HepG2 (cell line): ENCODE results near the gene ATG2A. TPM values are rescaled to one million over a fixed set of nuclear protein-coding genes. Genes with fewer than 3 reads are reported as not detected.

Experiments used
- ATAC-seq: fragments of 200-7000 bp; cut with Tn5 transposase; 3 replicates; pipeline ENCODE4 v1.9.1; 2020; ENCODE audit warnings: mild to moderate bottlenecking, moderate library complexity
- BruUV-seq: library from RNA; stranded (reverse); fragments of 400-500 nt; replicated peaks from 2 replicates; lab custom pipeline; 2021; lab: Mats Ljungman, UMichigan
- CTCF ChIA-PET: fragments of 300-600 bp; formaldehyde crosslinking; extraction: SDS; loops from one replicate; lab custom pipeline; 2021; ENCODE audit warnings: low total read pairs, inconsistent platforms, low intra/inter-chr PET ratio; lab: Yijun Ruan, JAX
- POLR2A ChIA-PET: fragments of 350-600 bp; sonication (Branson Sonifier 250); formaldehyde crosslinking; loops from one replicate; lab custom pipeline; 2020; ENCODE audit warnings: antibody characterized with exemption, inconsistent platforms; lab: Yijun Ruan, JAX
- DNase-seq: peaks from one replicate; pipeline ENCODE4 v3.0.0-alpha.2; 2015; ENCODE audit warnings: low spot score
- FAIRE-seq: peaks from 3 replicates; lab custom pipeline; 2011; peaks lifted over from hg19 to GRCh38; lab: Jason Lieb, UNC
- H2AFZ ChIP-seq: one replicate; pipeline ENCODE4 v1.6.1; 2011; ENCODE audit warnings: low read length, inconsistent platforms
- H3K27ac ChIP-seq: fragments of 300-600 bp; 3 replicates; pipeline ENCODE4 v1.8.0; 2011; ENCODE audit warnings: mixed run types, mild to moderate bottlenecking, mixed read lengths, low read length, inconsistent platforms; ENCODE audit not compliant: insufficient read depth; ENCODE audit errors: extremely low read length
- H3K27me3 ChIP-seq, 2 experiments: fragments of 200-600 bp in 1 of 2; 2 replicates in 1 of 2; 3 replicates in 1 of 2; pipeline versions ENCODE4 v1.6.0 to v1.8.0; 2011; ENCODE audit warnings: low read length in 2 of 2, mild to moderate bottlenecking in 2 of 2, moderate library complexity in 2 of 2, inconsistent platforms in 1 of 2; ENCODE audit not compliant: insufficient read depth in 2 of 2, control insufficient read depth in 1 of 2
- H3K36me3 ChIP-seq, 2 experiments: fragments of 200-600 bp in 1 of 2; replicated peaks in 1 of 2; 2 replicates in 1 of 2; 3 replicates in 1 of 2; pipeline versions ENCODE4 v1.5.1 to v1.8.0; 2011; ENCODE audit warnings: low read length in 2 of 2, inconsistent platforms in 1 of 2; ENCODE audit not compliant: insufficient read depth in 2 of 2, control insufficient read depth in 1 of 2
- H3K4me1 ChIP-seq: 2 replicates; pipeline ENCODE4 v1.5.1; 2012; ENCODE audit warnings: low read length, inconsistent platforms; ENCODE audit not compliant: insufficient read depth
- H3K4me2 ChIP-seq: 2 replicates; pipeline ENCODE4 v1.6.0; 2011; ENCODE audit warnings: low read depth, low read length, inconsistent platforms
- H3K4me3 ChIP-seq, 3 experiments: fragments of 200-600 bp in 1 of 3; sonication (generic), shearing (Covaris generic) in 1 of 3; replicated peaks in 1 of 3; 2 replicates each; pipeline ENCODE4 v1.5.1; 2011 to 2016; ENCODE audit warnings: low read length in 3 of 3, inconsistent platforms in 2 of 3, low read depth in 2 of 3, mild to moderate bottlenecking in 2 of 3, control low read depth in 1 of 3, mixed read lengths in 1 of 3; ENCODE audit not compliant: insufficient read depth in 1 of 3
- H3K79me2 ChIP-seq: one replicate; pipeline ENCODE4 v1.6.1; 2011; ENCODE audit warnings: low read length, inconsistent platforms; ENCODE audit not compliant: insufficient read depth
- H3K9ac ChIP-seq: 2 replicates; pipeline ENCODE4 v1.6.0; 2011; ENCODE audit warnings: mild to moderate bottlenecking, low read depth, low read length, inconsistent platforms; ENCODE audit not compliant: insufficient read depth
- H3K9me3 ChIP-seq: 2 replicates; pipeline ENCODE4 v1.5.1; 2012; ENCODE audit warnings: mild to moderate bottlenecking, low read length
- H4K20me1 ChIP-seq: 2 replicates; pipeline ENCODE4 v1.6.0; 2011; ENCODE audit warnings: inconsistent platforms, mild to moderate bottlenecking, low read length, moderate library complexity; ENCODE audit not compliant: insufficient read depth
- SMAD9 ChIP-seq: sonication (generic); formaldehyde crosslinking; IDR thresholded peaks from 2 replicates; pipeline ENCODE4 v1.5.1; 2020; ENCODE audit warnings: mild to moderate bottlenecking, missing genetic modification reagents
- ZBTB38 ChIP-seq: sonication (generic); formaldehyde crosslinking; IDR thresholded peaks from 2 replicates; pipeline ENCODE4 v1.5.1; 2020; ENCODE audit warnings: mild to moderate bottlenecking, missing genetic modification reagents
- ZNF296 ChIP-seq: sonication (generic); formaldehyde crosslinking; conservative IDR thresholded peaks from 2 replicates; pipeline ENCODE4 v1.5.0; 2020; ENCODE audit warnings: mild to moderate bottlenecking, missing genetic modification reagents
- ZNF788 ChIP-seq: sonication (generic); formaldehyde crosslinking; IDR thresholded peaks from 2 replicates; pipeline ENCODE4 v1.5.0; 2020; ENCODE audit warnings: mild to moderate bottlenecking, missing genetic modification reagents, borderline replicate concordance
- WGBS: methylation state at CpG from one replicate; pipeline ENCODE4 v1.1.6; 2017; ENCODE audit warnings: low lambda C conversion rate; 5-methylcytosine and 5-hydroxymethylcytosine counted together
- in situ Hi-C: cut with HindIII; loops from 2 replicates; pipeline ENCODE4 v1.10.0; 2017; ENCODE audit warnings: low pct_unique_long_range_greater_than_20kb; ENCODE audit not compliant: extremely low pct_ligation_motif_present
- intact Hi-C: fragments of 100-400 bp; cut with micrococcal nuclease; formaldehyde crosslinking; loops from one replicate; pipeline ENCODE4 v1.10.0; 2022; ENCODE audit not compliant: unreplicated experiment
- polyA plus RNA-seq, 8 experiments: library from polyadenylated mRNA; depleted of rRNA in 3 of 8; stranded (reverse) in 7 of 8; unstranded in 1 of 8; fragments of >200 nt; fragmentation: Illumina TruSeq in 4 of 8; extraction: Trizol in 4 of 8; gene quantifications; 2 replicates each; pipeline versions ENCODE4 v1.2.1 to v1.2.3, GENCODE V29; 2011 to 2016; ENCODE audit warnings: low read depth in 4 of 8, missing spikeins in 1 of 8, mixed read lengths in 1 of 8; ENCODE audit not compliant: insufficient read depth in 1 of 8
- total RNA-seq, 5 experiments: library from RNA; depleted of rRNA; stranded (reverse); fragments of >200 nt; fragmentation: Illumina TruSeq; extraction: Trizol; gene quantifications; 2 replicates each; pipeline ENCODE4 v1.2.3, GENCODE V29; 2016; ENCODE audit warnings: low read depth in 1 of 5
- TF ChIP-seq, protein P1 (sequence below): sonication (generic); formaldehyde crosslinking; IDR thresholded peaks from 2 replicates; pipeline ENCODE4 v1.4.0; 2020; ENCODE audit warnings: missing genetic modification reagents, borderline replicate concordance
- TF ChIP-seq, protein P2 (sequence below): sonication (generic); formaldehyde crosslinking; IDR thresholded peaks from 2 replicates; pipeline ENCODE4 v1.5.0; 2020; ENCODE audit warnings: missing genetic modification reagents, mild to moderate bottlenecking, borderline replicate concordance

Gene ATG2A
- total and polyA plus RNA-seq, 2 of the 13 experiments (the other 11 are each of a cell fraction or from before 2014, with no cell fraction given): 6.7 to 8.0 TPM

DNA sequence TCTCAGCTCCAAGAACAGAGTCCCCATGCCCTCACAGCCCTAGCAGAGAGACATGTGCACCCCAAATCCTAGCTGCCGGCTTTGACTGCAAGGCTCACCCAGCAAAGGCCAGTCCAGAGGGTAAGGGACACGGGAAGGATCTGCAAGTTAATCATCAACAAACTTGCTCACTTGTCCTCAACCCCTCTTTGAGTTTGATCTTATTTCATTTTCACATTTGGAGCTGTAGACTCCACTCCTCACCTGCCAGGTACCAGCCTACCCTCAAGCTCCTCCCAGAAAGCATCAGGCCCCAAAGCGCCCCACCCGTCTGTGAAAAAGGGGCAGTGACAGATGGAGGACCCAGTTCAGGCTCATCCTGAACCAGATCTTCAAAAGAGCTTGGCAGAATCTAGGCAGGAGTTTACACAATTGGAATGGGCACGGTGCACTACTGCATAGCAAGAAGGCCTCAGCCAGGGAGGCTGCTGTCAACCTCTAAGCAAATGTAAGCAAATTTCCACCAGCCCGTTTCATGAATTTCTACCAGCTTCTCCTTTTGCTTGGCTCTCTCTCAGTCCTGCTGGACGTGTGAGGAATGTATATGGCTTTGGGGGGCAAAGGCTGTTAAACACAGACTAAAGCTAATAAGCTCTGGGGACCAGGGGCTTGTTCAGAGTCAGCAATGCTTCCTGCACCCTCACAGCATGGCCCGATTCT is 44.1 kb downstream of the ATG2A start (continued):
- TF ChIP-seq, protein P1, sequence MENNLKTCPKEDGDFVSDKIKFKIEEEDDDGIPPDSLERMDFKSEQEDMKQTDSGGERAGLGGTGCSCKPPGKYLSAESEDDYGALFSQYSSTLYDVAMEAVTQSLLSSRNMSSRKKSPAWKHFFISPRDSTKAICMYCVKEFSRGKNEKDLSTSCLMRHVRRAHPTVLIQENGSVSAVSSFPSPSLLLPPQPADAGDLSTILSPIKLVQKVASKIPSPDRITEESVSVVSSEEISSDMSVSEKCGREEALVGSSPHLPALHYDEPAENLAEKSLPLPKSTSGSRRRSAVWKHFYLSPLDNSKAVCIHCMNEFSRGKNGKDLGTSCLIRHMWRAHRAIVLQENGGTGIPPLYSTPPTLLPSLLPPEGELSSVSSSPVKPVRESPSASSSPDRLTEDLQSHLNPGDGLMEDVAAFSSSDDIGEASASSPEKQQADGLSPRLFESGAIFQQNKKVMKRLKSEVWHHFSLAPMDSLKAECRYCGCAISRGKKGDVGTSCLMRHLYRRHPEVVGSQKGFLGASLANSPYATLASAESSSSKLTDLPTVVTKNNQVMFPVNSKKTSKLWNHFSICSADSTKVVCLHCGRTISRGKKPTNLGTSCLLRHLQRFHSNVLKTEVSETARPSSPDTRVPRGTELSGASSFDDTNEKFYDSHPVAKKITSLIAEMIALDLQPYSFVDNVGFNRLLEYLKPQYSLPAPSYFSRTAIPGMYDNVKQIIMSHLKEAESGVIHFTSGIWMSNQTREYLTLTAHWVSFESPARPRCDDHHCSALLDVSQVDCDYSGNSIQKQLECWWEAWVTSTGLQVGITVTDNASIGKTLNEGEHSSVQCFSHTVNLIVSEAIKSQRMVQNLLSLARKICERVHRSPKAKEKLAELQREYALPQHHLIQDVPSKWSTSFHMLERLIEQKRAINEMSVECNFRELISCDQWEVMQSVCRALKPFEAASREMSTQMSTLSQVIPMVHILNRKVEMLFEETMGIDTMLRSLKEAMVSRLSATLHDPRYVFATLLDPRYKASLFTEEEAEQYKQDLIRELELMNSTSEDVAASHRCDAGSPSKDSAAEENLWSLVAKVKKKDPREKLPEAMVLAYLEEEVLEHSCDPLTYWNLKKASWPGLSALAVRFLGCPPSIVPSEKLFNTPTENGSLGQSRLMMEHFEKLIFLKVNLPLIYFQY (CRISPR knock-in tag): 0 out of 2 replicates have a peak, but pooled peaks have one; percentile 3
- TF ChIP-seq, all 625 proteins: peak for 29

DNA sequence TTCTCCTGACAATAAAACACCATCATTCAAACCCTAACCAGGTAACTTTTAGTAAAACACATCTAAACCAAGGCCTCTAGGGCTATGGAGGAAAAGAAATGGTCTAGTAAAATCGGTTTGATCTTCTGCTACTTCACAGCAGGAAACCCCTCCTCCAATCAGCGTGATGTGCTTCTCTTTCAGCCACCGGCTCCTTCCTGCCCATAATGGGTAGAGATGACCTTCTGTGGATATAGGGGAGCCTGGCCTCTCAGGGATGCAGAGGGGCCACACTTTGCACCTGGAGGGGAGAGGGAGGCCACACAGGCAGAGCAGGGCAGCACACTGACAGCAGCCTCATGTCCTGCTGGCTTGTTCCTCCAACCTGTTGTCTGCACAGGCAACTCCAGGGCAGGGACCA is 45.5 kb downstream of the ATG2A start:
- H3K9me3 ChIP-seq: no peaks in the 10 kb centered on the region
- in situ Hi-C loops: no loop called here
- DNase-seq: no peak
- H3K79me2 ChIP-seq: peaks cover 53% of the 10 kb centered on the region
- 66% methylated on average over 3 of the region's 3 CpGs for WGBS
- TF ChIP-seq ZNF788 (CRISPR knock-in tag): 0 out of 2 replicates have a peak, but pooled peaks have one; percentile 43
- TF ChIP-seq ZBTB38 (CRISPR knock-in tag): peak; percentile 38; the same call in 1 of the 2 replicates
- 0 out of 2 replicates have a peak, but pooled peaks have one; percentile 41 for TF ChIP-seq SMAD9 (CRISPR knock-in tag)
- 0 out of 2 replicates have a peak, but pooled peaks have one; percentile 22 for TF ChIP-seq ZNF296 (CRISPR knock-in tag)
- TF ChIP-seq, protein P2, sequence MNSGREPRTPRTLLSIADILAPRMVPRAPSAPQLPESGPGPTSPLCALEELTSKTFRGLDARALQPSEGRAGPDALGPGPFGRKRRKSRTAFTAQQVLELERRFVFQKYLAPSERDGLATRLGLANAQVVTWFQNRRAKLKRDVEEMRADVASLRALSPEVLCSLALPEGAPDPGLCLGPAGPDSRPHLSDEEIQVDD (CRISPR knock-in tag): no peak
- TF ChIP-seq, all 625 proteins: peak for 4
- CTCF ChIA-PET: no interaction called here
- H3K4me3 ChIP-seq: peak overlapping the region in 1 of 3 experiments; percentile 57; a peak in 2 of 6 replicates
- BruUV-seq: no TSS peak
- peak overlapping the region; percentile 83 for H3K4me2 ChIP-seq
- ATAC-seq (no peak), FAIRE-seq (no peak)
- H4K20me1 ChIP-seq: no peaks in the 10 kb centered on the region; the same call in 1 of the 2 replicates
- H3K27me3 ChIP-seq: no peaks in the 10 kb centered on the region
- POLR2A ChIA-PET: interaction anchor here (3.0 to 10.4 kb wide), 2 partner anchors 16 to 17 kb away, joined by 23 to 132 read pairs; no protein-coding TSS in a partner anchor
- no peak overlapping the region; the same call in 1 of the 2 replicates for H3K9ac ChIP-seq
- H3K36me3 ChIP-seq: peaks cover 2 to 25% of the 10 kb centered on the region in 2 experiments; a peak in 2 of 5 replicates
- H2AFZ ChIP-seq: no peak overlapping the region
- intact Hi-C loops: loop anchor here (2.0 kb wide), 1 partner anchor 17 kb away; no protein-coding TSS in a partner anchor
- H3K27ac ChIP-seq: peak overlapping the region; percentile 86
- H3K4me1 ChIP-seq: peaks cover 74% of the 10 kb centered on the region
